IPS-11a (cell line): ENCODE results near the gene AP1AR.
"Not testable (repeated sequence)": the region's sequence is repeated elsewhere in the genome, so short reads cannot be mapped to it uniquely, and the experiment has no call there.

Source experiments
- H3K4me3 ChIP-seq: one replicate; pipeline ENCODE4 v1.5.1; 2013; ENCODE audit warnings: low read depth, low read length, control low read depth

AP1AR gene

GRCh38 chr4:112231779-112232713 lies at the start of gene AP1AR:
AP1AR (plus strand) TSS chr4:112231787; CDS start chr4:112232092, 305 bp downstream.
- H3K4me3 ChIP-seq: peak within 1 kb of the TSS; percentile 89

- no peak overlapping the region for H3K4me3 ChIP-seq
These were observed 49.0 kb upstream of the AP1AR start for GRCh38 chr4:112182604-112183003.

GRCh38 chr4:112183252-112183651 lies 48.3 kb upstream of the AP1AR start:
- H3K4me3 ChIP-seq: no peak overlapping the region

- no peak overlapping the region for H3K4me3 ChIP-seq
These were observed 47.1 kb upstream of the AP1AR start for GRCh38 chr4:112184438-112184837.

- no peak overlapping the region for H3K4me3 ChIP-seq
These were observed 46.3 kb upstream of the AP1AR start for GRCh38 chr4:112185334-112185733.

GRCh38 chr4:112185740-112186670 lies 45.6 kb upstream of the AP1AR start:
- no peak overlapping the region for H3K4me3 ChIP-seq

GRCh38 chr4:112189754-112190153 lies 41.8 kb upstream of the AP1AR start:
- H3K4me3 ChIP-seq: no peak overlapping the region

GRCh38 chr4:112190684-112191083 lies 40.9 kb upstream of the AP1AR start:
- no peak overlapping the region for H3K4me3 ChIP-seq

- no peak overlapping the region for H3K4me3 ChIP-seq
These were observed 35.1 kb upstream of the AP1AR start for GRCh38 chr4:112196461-112196860.

- H3K4me3 ChIP-seq: no peak overlapping the region
These were observed 32.5 kb upstream of the AP1AR start for GRCh38 chr4:112199041-112199440.

- no peak overlapping the region for H3K4me3 ChIP-seq
These were observed 29.6 kb upstream of the AP1AR start for GRCh38 chr4:112201915-112202505.

- H3K4me3 ChIP-seq: no peak overlapping the region
These were observed 28.0 kb upstream of the AP1AR start for GRCh38 chr4:112203593-112203992.

- no peak overlapping the region for H3K4me3 ChIP-seq
These were observed 25.2 kb upstream of the AP1AR start for GRCh38 chr4:112206431-112206830.

- not testable (repeated sequence) for H3K4me3 ChIP-seq
These were observed 23.2 kb upstream of the AP1AR start for GRCh38 chr4:112208137-112209095.

GRCh38 chr4:112210777-112211176 lies 20.8 kb upstream of the AP1AR start:
- H3K4me3 ChIP-seq: no peak overlapping the region

GRCh38 chr4:112213091-112213490 lies 18.5 kb upstream of the AP1AR start:
- no peak overlapping the region for H3K4me3 ChIP-seq

GRCh38 chr4:112213856-112214255 lies 17.7 kb upstream of the AP1AR start:
- no peak overlapping the region for H3K4me3 ChIP-seq

GRCh38 chr4:112214390-112215264 lies 17.0 kb upstream of the AP1AR start:
- no peak overlapping the region for H3K4me3 ChIP-seq

GRCh38 chr4:112219826-112220366 lies 11.7 kb upstream of the AP1AR start:
- H3K4me3 ChIP-seq: no peak overlapping the region
